Stimulated activated naive CD4-positive, alpha-beta T cell treated with Interleukin-2 at 50 U/mL for 16 hours (primary cell): ENCODE data around the gene REP15.
"Not testable (repeated sequence)": the region's sequence is repeated elsewhere in the genome, so short reads cannot be mapped to it uniquely, and the experiment has no call there.

Experiments used
- DNase-seq: peaks from one replicate; lab custom pipeline; 2025; lab: John Stamatoyannopoulos, UW

REP15 gene, protein sequence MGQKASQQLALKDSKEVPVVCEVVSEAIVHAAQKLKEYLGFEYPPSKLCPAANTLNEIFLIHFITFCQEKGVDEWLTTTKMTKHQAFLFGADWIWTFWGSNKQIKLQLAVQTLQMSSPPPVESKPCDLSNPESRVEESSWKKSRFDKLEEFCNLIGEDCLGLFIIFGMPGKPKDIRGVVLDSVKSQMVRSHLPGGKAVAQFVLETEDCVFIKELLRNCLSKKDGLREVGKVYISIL

DNA sequence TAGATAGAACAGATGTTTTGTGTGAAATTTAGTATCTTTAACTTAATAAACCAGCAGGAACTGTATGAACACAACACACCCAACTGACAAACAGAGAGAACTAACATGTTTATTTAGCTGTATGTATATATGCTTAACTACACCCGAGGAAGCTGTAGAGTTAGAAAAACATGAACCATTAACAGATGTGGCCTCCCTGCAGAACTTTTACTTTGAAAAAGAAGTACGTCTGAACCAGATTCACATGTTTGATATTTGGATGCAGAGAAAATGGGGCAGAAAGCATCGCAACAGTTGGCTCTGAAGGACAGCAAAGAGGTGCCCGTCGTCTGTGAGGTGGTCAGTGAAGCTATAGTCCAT lies at the start of gene REP15:
REP15 (plus strand) TSS at position 155 of the 360 bp plus-strand sequence; CDS start at position 271, 116 bp downstream.
- no peak for DNase-seq

DNA sequence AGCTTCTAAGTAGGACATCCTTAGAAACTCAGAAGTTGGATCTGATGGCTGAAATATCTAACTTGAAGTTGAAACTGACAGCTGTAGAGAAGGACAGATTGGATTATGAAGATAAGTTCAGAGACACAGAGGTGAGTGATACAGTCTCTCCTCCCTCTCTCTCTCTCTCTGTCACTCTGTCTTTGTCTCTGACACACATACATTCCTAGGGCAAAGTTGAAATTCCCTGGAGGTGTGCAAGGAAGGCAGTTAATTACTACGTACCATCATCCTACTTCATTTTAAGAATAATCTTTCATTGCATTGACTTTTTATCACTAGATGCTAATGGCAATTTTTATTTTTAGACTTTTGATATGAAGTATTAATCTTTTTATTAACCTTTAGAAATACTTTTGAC lies 46.2 kb upstream of the REP15 start:
- no peak for DNase-seq

DNA sequence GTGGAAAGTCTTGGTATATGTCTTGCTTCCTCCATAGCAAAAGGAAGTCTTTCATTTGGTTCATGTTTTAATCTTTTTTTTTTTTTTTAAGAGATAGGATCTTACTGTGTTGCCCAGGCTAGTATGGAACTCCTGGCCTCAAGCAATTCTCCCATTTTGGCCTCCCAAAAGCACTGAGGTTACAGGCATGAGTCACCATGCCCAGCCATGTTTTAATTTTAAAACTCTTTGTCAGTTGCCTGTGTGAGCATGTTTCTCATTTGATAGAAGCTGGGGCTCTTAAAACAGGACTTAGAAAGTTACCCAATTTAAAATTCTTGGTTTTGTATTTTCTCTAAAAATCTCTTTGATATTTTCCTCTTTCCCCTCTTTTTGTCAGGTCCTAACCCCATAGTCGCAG lies 45.0 kb upstream of the REP15 start:
- DNase-seq = no peak

DNA sequence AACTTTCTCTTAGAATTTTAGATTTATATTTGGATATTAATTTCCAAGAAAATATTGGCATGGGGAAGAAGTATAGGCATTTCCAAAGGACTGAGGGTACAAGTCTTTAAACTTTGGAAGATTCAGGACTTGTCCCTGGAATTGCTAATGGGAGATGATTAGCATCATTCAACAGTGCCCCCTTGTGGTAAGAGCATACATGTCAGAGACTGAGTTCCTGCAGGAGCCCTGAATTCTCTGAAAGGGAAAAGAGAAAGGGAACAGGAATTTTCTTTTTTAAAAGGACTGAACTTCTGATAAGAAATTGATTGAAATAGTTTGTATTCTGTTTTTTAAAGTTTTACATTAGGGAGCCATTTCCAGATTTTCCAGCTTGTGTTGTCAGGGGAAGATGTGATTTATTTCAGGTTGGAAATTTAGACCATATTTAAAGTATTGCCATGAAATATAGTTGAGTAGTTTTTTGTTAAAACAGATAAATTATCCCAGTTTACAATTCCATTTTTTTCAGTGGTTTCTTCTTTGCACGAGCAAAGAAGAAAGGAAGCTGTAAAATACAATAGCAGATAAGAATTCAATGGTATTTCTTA lies 44.0 kb upstream of the REP15 start:
- no peak for DNase-seq

DNA sequence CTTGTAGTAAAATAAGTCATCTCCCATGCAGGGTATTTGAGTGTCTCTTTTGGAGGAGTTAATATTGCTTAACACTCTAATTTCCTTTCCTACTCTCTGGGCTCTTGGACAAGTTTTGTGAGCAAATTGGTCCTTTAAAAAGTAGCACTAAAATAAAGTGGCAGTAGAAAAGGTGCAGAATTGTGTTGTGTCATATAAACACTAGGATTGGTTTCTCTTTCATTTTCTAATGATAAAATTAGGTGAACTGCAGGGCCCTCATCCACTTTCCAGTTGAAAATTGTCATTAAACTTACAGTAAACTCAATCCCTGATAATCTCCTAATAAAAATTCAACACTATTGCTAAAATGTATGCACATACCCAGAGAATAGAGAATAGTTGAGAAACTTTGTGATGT lies 42.6 kb upstream of the REP15 start:
- no peak for DNase-seq

DNA sequence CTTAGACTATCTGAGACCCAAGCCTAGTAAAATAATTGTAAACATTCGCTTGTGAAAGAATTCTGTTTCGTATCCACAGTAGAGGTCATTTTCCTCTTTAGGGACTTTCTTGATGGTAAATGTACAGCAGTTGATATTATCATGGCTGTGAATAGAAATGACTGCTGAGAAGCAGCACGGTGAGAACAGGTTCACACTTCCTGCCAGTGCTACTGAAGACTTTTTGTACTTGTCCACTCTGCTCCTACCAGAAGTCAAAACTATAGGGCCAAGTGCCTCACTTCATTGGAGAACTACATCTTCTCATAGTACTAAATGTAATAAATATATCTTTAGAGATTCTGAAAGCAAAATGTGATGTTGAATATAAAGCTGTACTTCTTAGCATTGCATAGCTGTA lies 40.8 kb upstream of the REP15 start:
- not testable (repeated sequence) for DNase-seq

DNA sequence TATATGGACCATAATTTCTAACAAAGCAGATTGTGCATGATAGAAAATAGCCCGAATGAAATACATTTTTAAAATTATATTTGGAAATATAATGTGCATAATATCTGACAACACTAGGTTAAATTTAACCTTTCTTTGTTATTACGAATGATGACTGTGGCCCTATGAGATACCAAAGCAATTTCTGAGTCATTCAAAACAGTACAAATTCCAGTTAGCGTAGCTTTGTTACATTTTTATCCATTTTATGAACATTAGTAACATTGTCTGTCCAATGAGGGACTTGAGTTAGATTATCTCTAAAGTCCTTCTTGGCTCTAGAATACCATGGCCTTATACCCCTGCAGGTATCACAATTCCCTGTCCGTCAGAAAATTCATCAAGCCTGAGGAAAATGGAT lies 39.0 kb upstream of the REP15 start:
- no peak for DNase-seq

DNA sequence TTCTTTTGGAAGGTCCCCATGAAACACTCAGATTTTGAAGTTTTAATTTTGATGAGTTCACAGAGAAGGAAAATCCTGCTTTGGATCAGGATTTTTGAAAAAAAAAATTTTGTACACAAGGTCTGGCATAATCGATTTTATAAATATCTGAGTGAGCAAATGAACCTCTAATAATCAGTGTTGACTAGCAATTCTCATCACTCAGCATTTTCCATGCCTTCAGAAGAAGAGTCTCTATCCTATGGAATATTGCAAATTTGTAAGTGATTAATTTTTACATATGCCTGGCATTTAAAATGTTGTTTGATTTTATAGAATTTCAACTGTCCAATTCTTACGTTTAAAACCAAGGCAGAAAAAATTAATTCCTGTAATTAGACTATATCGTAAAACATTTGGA lies 30.5 kb upstream of the REP15 start:
- no peak for DNase-seq

DNA sequence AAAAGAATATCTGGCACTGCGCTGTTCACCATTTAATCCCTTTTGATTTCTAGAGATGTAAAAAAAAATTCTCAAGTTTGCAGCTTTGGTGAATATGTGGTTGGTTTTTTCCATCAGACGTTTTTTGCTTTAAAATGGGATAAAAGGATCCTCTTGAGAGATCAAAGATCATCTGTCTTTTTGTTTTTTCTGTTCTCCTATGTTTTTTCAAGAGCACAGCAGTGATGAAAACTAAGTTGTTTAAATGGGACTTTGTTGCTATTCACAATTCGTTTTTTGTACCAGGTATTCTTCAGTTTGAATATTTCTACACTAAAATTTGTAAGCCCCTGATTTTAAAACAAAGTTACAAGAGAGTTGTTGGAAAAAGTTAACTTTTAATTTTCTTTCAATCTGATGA lies 29.7 kb upstream of the REP15 start:
- DNase-seq = no peak

DNA sequence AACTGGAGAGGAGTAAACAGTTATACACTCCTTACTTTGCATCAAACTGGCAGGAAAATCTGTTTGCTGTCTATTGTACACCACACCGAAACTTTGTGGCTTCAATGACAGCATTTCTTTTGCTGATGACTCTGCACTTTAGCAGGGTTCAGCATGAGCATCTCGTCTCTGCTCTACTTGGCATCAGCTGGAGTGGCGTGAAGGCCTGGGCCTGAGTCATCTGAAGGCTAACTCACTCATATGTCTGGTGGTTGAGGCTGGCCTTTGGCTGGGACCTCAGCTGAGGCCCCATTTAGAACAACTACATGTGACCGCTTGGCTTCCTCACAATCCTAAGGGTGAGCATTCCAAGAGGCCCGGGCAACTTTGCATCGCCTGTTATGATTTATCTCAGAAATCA lies 28.7 kb upstream of the REP15 start:
- no peak for DNase-seq

DNA sequence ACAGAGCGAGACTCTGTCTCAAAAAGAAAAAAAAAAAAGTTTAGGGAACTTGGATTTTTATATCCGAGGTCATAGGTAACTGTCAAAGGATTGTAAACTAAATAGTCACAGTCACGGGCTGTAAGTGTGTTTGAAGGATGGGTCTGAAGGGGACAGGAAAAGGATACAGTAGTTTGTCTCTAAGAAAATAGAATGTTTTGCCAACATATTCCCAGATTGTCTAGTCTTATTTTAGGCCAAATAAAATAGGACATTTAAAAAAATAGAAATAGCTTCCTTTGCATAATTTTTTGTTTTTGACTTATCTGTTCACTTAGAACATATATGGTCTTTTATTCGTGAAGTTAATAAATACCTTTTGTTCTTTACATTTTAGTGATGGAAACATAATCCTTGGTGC lies 24.2 kb upstream of the REP15 start:
- DNase-seq = no peak

DNA sequence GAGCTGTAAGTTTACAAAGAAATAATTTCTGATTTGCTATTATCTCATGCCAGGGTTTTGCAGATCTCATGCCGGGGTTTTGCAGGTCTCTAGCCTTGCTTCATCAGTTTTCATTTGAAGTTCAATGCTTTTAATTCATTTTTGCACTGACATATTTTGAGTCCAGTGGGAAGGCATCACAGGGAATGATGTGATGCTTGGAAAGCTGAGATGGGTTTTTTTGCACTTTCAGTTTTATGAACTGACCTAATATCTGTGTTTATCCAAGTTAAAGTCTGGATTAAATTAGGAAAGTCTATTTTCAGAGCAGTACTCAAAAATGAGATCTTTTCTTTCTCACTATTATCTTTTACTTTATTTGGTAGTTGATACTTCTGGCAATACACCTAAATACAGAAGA lies 23.6 kb upstream of the REP15 start:
- DNase-seq = no peak

DNA sequence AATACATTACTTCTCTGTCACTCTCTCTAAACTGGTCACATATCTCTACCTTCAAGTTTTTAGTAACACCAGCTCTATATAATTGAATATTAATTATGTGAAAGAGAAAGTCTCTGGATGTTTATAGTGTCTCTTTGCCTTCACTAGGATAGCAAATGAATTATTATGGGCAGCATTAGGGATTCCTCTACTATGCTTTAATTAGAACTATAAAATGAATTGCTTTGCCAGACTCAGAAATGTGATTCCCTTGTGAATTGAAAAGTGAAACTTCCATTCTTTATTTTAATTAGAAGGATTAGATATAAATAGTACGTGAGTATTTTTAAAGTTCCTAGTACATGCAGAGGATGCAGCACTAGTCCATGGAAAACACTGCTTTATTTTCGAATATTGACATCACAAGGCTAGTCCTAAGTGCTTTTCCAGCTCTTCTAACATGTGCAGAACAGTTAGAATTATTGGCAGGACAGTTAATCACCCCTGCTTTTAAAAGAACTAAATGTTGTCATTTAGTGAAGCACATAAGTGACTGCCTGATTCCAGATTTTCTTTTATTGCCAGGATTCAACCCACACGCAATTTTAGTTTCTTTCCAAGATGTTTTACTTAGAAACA lies 23.0 kb upstream of the REP15 start:
- no peak for DNase-seq

DNA sequence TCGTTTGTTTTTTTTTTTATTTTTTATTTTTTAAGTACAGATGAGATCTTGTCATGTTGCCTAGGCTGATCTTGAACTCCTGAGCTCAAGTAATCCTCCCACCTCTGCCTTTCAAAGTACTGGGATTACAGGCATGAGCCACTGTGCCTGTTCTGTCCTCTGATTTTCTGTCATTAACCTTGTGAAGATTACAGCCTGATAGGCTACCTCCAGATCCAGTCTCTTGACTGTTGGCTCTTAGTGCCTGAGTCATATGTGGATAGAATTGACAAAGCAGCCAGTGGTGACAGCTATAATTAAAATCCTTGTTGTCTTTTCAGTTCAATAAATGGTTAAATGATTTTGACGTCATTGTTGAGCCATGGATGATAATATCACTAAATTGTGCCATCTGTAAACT lies 21.3 kb upstream of the REP15 start:
- no peak for DNase-seq

DNA sequence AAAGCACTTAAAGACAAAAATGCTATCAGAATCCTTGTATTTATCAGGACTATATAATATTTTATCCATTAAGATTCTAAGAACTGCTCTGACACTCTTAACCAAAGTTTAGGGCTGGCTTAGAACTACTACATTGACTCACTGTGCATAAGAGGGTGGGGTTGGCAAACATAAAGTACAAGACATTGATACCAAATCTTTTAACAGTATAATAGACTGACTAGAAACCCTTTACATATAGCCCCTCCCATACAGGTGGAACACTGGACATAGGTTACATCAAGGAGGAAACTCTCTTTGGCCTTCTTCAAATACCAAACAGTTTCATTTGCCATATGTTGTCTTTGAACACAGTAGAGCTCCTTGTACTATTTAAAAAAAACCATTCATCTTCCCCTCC lies 15.6 kb upstream of the REP15 start:
- DNase-seq = no peak

DNA sequence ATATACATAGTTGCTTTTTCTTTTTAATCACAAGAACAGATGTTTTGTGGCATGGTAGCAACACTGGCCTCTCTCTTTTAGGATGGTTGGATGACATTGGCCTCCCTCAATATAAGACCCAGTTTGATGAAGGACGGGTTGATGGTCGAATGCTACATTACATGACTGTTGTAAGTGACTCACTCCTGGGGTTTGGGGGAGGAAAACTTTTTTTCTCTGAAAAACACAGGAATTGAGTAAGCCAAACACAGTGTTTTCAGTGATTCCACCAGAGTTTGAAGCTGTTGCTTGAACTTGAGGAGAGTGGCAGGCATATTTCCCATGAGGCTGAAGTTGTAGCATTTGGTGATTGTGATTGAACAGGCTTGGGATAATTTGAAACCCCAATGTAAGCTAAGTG lies 13.7 kb upstream of the REP15 start:
- no peak for DNase-seq

DNA sequence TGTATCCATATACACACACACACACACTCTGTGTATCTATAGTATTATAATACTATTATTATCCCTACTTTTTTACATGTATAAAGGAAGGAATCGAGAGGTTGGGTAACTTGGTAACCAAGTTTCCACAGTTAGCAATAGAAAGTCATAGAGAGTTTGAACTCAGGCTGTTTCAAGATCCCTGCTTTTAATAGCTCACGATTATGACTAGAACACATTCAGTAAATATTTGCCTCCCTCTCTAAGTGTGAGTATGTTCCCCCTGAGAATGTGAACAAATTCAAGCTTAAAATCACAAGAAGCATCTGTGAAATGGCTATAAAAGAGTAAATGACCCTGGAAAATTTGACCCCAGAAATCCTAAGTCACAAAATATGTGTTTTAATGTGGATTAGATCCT lies 11.0 kb upstream of the REP15 start:
- no peak for DNase-seq

DNA sequence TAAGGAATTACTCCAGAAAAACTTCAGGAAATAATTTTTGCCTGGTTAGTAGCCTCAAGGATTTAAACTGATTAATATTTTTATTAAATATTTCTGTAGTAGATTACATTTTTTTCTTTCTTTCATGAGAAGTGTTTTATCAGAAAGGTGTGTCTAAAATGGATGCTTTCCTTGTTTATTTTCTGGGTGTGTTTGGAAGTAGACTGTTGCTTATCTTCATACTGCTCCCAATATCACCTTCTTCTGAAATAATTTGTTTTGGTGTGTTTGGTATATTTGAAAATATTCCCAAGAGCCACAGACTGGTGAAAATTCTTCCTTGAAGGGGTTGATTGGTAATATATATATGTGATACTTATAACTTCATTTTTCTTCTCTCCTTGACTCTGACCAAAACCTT lies 10.1 kb upstream of the REP15 start:
- DNase-seq = no peak

DNA sequence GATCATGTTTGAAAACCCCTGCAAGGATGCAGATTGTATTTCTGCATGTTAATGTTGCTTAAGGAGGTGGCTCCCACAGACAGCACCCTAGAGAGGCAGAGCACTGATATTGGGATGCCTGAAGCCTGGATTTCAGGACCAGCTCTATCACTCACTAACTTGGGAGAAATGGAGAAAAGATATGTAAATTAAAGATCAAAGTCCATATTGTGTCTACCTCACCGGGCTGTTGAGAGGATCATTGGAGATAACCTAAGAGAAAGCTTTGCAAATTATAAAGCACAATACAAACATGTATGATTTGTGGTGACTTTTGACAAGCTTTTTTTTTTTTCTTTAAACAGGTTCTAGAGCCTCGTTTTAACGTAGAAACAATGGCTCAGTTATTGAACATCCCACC lies 7.6 kb upstream of the REP15 start:
- no peak for DNase-seq

DNA sequence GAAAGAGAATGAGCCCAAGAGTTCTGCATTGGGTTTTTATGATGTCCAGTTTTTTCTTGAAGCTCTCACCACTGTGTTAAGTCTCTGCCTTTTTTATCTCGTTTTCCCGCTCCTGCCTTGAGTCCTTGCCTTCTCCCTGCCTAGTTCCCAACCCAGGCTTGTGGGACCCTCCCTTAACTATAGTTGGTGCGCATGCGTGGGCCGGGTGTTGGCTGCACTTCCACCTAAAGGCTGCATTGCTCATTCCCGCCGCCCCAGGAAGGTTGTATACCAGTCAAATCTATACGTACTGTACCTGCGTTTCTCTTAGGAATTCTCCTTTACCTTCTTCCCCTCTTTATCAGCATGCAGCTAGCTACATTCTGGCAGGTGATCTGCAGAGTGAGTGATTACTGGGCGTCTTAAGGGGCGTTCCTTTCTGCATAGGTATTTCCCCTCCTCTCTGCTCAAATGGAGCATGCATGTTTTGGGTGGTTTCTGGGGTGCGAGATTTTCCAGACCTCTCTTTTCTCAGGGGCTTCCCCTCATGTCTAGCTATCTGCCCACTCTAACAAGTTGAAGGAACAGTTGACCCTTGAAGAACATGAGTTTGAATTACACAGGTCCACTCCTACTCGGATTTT lies 6.6 kb upstream of the REP15 start:
- no peak for DNase-seq

DNA sequence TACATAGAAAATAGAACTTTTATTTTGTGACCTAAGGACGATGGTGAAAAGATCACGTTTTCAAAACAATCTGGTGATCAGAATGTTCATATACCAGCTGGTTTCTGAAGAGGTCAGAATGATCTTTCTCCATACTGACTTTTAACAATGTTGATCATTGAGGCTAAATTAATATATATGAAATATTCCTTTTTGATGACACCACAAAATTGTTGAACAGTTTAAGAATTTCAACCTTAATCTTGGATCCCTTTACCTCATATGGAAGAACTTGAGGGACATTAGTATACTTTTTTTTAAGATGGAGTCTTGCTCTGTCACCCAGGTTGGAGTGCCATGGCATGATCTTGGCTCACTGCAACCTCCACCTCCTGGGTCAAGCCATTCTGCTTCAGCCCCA lies 2.8 kb upstream of the REP15 start:
- DNase-seq = no peak

DNA sequence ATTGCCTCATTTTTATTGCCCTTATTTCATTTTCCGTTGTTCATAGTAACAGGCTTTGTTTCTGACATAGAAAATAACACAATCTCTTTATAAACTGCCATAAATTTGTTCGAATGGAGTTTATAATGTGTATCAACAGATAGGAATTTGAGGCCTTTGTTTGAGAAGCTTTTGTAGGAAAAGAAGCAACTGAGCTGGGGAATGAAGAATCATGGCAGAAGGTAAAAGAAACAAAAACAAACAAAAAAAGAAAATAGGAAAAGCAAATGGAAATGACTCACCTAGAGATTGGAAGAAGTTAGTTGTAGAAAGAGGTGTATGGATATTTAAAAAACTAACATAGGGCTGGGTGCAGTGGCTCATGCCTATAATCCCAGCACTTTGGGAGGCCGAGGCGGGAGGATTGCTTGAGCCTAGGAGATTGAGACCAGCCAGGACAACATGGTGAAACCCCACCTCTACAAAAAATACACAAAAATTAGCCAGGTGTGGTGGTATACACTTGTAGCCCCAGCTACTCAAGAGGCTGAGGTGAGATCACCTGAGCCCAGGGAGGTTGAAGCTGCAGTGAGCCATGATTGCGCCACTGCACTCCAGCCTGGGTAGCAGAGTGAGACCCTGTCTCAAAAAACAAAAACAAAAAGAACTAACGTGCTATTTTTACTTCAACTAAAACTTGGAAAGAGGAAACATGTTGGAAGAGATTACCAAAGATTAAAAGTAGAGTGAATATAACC lies 523 bp upstream of the REP15 start:
- DNase-seq = no peak
